NCI-H2107 (cell line): Measurements from ENCODE around the gene ZNF438.

Experiments
- DNase-seq: peaks from one replicate; lab custom pipeline; 2025; lab: John Stamatoyannopoulos, UW

ZNF438 gene

GRCh38 chr10:31011665-31012022 is 20.0 kb downstream of the ZNF438 start:
- DNase-seq = no peak

- no peak for DNase-seq
Measured at GRCh38 chr10:31011017-31011664, 20.5 kb downstream of the ZNF438 start.

GRCh38 chr10:31010062-31010461 is 21.6 kb downstream of the ZNF438 start:
- no peak for DNase-seq

- DNase-seq = no peak
Measured at GRCh38 chr10:31005895-31006294, 25.8 kb downstream of the ZNF438 start.

- no peak for DNase-seq
Measured at GRCh38 chr10:31004611-31005193, 27.0 kb downstream of the ZNF438 start.

GRCh38 chr10:31001740-31002139 is 29.9 kb downstream of the ZNF438 start:
- no peak for DNase-seq

GRCh38 chr10:31000867-31001266 is 30.8 kb downstream of the ZNF438 start:
- DNase-seq = no peak

- no peak for DNase-seq
Measured at GRCh38 chr10:31000071-31000782, 31.4 kb downstream of the ZNF438 start.

GRCh38 chr10:30999070-30999712 is 32.5 kb downstream of the ZNF438 start:
- no peak for DNase-seq

GRCh38 chr10:30997536-30998235 is 34.0 kb downstream of the ZNF438 start:
- no peak for DNase-seq

GRCh38 chr10:30996481-30997005 is 35.1 kb downstream of the ZNF438 start:
- no peak for DNase-seq

GRCh38 chr10:30995081-30995770 is 36.4 kb downstream of the ZNF438 start:
- DNase-seq = no peak

- no peak for DNase-seq
Measured at GRCh38 chr10:30993155-30993554, 38.5 kb downstream of the ZNF438 start.

GRCh38 chr10:30992681-30993080 is 39.0 kb downstream of the ZNF438 start:
- no peak for DNase-seq

- DNase-seq = no peak
Measured at GRCh38 chr10:30991647-30992011, 40.0 kb downstream of the ZNF438 start.

GRCh38 chr10:30990971-30991646 is 40.6 kb downstream of the ZNF438 start:
- DNase-seq = no peak

GRCh38 chr10:30990351-30990750 is 41.3 kb downstream of the ZNF438 start:
- no peak for DNase-seq

GRCh38 chr10:30988831-30989435 is 42.7 kb downstream of the ZNF438 start:
- DNase-seq = no peak

- no peak for DNase-seq
Measured at GRCh38 chr10:30987463-30987862, 44.2 kb downstream of the ZNF438 start.

- no peak for DNase-seq
Measured at GRCh38 chr10:30986053-30986555, 45.6 kb downstream of the ZNF438 start.
